HG03039 (cell line): ENCODE results near the gene TBC1D20.
"Not testable (repeated sequence)": the region's sequence is repeated elsewhere in the genome, so short reads cannot be mapped to it uniquely, and the experiment has no call there.

Experiments
- ATAC-seq: cut with Tn5 transposase; IDR thresholded peaks from one replicate; pipeline ENCODE4 v1.9.1; 2021; ENCODE audit warnings: mild to moderate bottlenecking, moderate library complexity; ENCODE audit not compliant: unreplicated experiment

TBC1D20 gene

GRCh38 chr20:402898-403581, 59.3 kb downstream of the TBC1D20 start:
- ATAC-seq, result no peak

GRCh38 chr20:402496-402885, 59.8 kb downstream of the TBC1D20 start:
- ATAC-seq, result no peak

GRCh38 chr20:401682-402495, 60.4 kb downstream of the TBC1D20 start:
- ATAC-seq, result no peak

- ATAC-seq, result no peak
Observed at GRCh38 chr20:400454-401275, 61.7 kb downstream of the TBC1D20 start.

- no peak for ATAC-seq
Observed at GRCh38 chr20:400128-400453, 62.2 kb downstream of the TBC1D20 start.

- no peak for ATAC-seq
Observed at GRCh38 chr20:399182-399707, 63.1 kb downstream of the TBC1D20 start.

- ATAC-seq, result no peak
Observed at GRCh38 chr20:397432-398237, 64.7 kb downstream of the TBC1D20 start.

- ATAC-seq, result no peak
Observed at GRCh38 chr20:396619-397431, 65.5 kb downstream of the TBC1D20 start.

GRCh38 chr20:396252-396618, 66.1 kb downstream of the TBC1D20 start:
- no peak for ATAC-seq

- ATAC-seq, result not testable (repeated sequence)
Observed at GRCh38 chr20:393296-393695, 69.0 kb downstream of the TBC1D20 start.

- ATAC-seq, result no peak
Observed at GRCh38 chr20:391041-391711, 71.2 kb downstream of the TBC1D20 start.

GRCh38 chr20:389220-389619, 73.1 kb downstream of the TBC1D20 start:
- ATAC-seq, result no peak

- no peak for ATAC-seq
Observed at GRCh38 chr20:388034-388994, 74.0 kb downstream of the TBC1D20 start.

- no peak for ATAC-seq
Observed at GRCh38 chr20:387520-387919, 74.8 kb downstream of the TBC1D20 start.

- ATAC-seq, result not testable (repeated sequence)
Observed at GRCh38 chr20:386634-387033, 75.7 kb downstream of the TBC1D20 start.
